ENCODE measurements around the gene SMIM10L2A. TPM values are rescaled to one million over a fixed set of nuclear protein-coding genes. Genes with fewer than 3 reads are reported as not detected.

The SMIM10L2A gene
- total and polyA plus RNA-seq, 2 experiments from 2014 or later, result 1.4 to 5.6 TPM

GRCh38 chrX:135433531-135434257 lies 11.9 kb downstream of the SMIM10L2A start:
- Histone ChIP-seq H3K4me2 (no peak overlapping the region), H3K79me2 (replicated peaks; ENCODE audit: insufficient read depth) (no peaks in the 10 kb centered on the region), H2AFZ (no peak overlapping the region), H3K27me3 (ENCODE audit: insufficient read depth) (no peaks in the 10 kb centered on the region), H3F3A (replicated peaks; ENCODE audit: low read depth) (no peaks in the 10 kb centered on the region), H4K20me1 (replicated peaks; ENCODE audit: insufficient read depth) (no peaks in the 10 kb centered on the region), H3K4me1 (ENCODE audit: insufficient read depth) (no peaks in the 10 kb centered on the region), H3K36me3 (ENCODE audit: insufficient read depth) (no peaks in the 10 kb centered on the region), H3K9me2 (ENCODE audit: insufficient read depth) (no peaks in the 10 kb centered on the region), H3K4me3 (no peak overlapping the region), H3K27ac (ENCODE audit: low read depth) (no peak overlapping the region)
- no peak for ATAC-seq
- H3K4me1 Mint-ChIP-seq, result peaks cover 2% of the 10 kb centered on the region; the same call in 1 of the 3 replicates
- H3K9me3 Mint-ChIP-seq, result no peaks in the 10 kb centered on the region; the same call in 2 of the 3 replicates
- H3K27ac Mint-ChIP-seq, result no peak overlapping the region
- TF ChIP-seq EZH2 (IDR thresholded peaks at IDR 0.05; ENCODE audit: low read depth, unreplicated experiment) (no peak), ZNF114 (CRISPR knock-in tag; IDR thresholded peaks at IDR 0.05) (no peak), CTCF (conservative IDR thresholded peaks at IDR 0.05; ENCODE audit: low read depth in 2 of 2) (no peak), JUNB (IDR thresholded peaks at IDR 0.05; ENCODE audit: unreplicated experiment) (no peak), REST (IDR thresholded peaks at IDR 0.05; ENCODE audit: unreplicated experiment) (no peak), STAT1 (IDR thresholded peaks at IDR 0.05; ENCODE audit: unreplicated experiment) (no peak), ZNF462 (CRISPR knock-in tag; IDR thresholded peaks at IDR 0.05) (no peak), NANOG (IDR thresholded peaks at IDR 0.05; ENCODE audit: borderline replicate concordance) (no peak), CREB1 (CRISPR knock-in tag; IDR thresholded peaks at IDR 0.05; ENCODE audit: low read depth) (no peak), EZH2phosphoT487 (IDR thresholded peaks at IDR 0.05; ENCODE audit: unreplicated experiment) (no peak), ETS1 (IDR thresholded peaks at IDR 0.05) (no peak), POLR2AphosphoS5 (IDR thresholded peaks at IDR 0.05; ENCODE audit: low read depth) (no peak), ZNF331 (CRISPR knock-in tag; IDR thresholded peaks at IDR 0.05; ENCODE audit: low read depth) (no peak)
- no peak for DNase-seq (ENCODE audit: low spot score)
- H3K27me3 Mint-ChIP-seq (ENCODE audit: insufficient read depth, low read depth, poor library complexity), result peaks cover 11% of the 10 kb centered on the region
- no peaks in the 10 kb centered on the region for H3K36me3 Mint-ChIP-seq (ENCODE audit: low read depth)
- no peak overlapping the region for H3K4me3 Mint-ChIP-seq

Measured in GM23338 (cell line).